Lower leg skin (tissue), 3 donors: ENCODE measurements around the gene LDLRAD3.

Experiments
- POLR2A ChIP-seq, 2 donors: fragments of 450-650 bp; IDR thresholded peaks; one replicate each; pipeline ENCODE4 v1.6.1; 2016 to 2017; ENCODE audit warnings: antibody characterized with exemption in 2 of 2, mild to moderate bottlenecking in 1 of 2, moderate library complexity in 1 of 2
- TF ChIP-seq, protein P1 (sequence below), 3 donors: fragments of 450-650 bp; IDR thresholded peaks; one replicate each; pipeline ENCODE4 v1.5.1; 2016; ENCODE audit warnings: antibody characterized with exemption in 3 of 3, mild to moderate bottlenecking in 3 of 3, moderate library complexity in 2 of 3

DNA sequence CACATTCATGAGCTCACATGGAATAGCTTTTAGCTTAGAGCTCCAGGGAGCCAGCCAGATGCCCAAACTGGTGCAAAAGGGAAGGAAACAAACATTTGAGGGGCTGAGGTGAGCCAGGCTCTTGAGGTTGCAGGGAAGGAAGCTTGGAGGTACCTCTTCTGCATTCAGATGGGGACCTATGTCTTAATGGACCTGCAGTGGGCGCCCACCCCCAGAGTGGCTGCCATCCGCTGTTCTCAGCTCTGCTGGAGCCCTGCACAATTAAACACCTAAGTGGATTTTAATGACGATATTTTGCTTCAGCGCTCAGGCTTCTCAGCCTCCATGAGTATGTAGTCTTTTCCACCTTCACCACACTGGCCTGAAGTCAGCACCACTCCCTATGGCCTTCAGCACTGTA lies 100.8 kb downstream of the LDLRAD3 start:
- TF ChIP-seq, protein P1, sequence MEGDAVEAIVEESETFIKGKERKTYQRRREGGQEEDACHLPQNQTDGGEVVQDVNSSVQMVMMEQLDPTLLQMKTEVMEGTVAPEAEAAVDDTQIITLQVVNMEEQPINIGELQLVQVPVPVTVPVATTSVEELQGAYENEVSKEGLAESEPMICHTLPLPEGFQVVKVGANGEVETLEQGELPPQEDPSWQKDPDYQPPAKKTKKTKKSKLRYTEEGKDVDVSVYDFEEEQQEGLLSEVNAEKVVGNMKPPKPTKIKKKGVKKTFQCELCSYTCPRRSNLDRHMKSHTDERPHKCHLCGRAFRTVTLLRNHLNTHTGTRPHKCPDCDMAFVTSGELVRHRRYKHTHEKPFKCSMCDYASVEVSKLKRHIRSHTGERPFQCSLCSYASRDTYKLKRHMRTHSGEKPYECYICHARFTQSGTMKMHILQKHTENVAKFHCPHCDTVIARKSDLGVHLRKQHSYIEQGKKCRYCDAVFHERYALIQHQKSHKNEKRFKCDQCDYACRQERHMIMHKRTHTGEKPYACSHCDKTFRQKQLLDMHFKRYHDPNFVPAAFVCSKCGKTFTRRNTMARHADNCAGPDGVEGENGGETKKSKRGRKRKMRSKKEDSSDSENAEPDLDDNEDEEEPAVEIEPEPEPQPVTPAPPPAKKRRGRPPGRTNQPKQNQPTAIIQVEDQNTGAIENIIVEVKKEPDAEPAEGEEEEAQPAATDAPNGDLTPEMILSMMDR (IDR thresholded peaks at IDR 0.05), result no peak
- no peak for TF ChIP-seq POLR2A (IDR thresholded peaks at IDR 0.05)
